ENCODE results near the gene TMEM132D.
"Not testable (repeated sequence)": the region's sequence is repeated elsewhere in the genome, so short reads cannot be mapped to it uniquely, and the experiment has no call there.

The TMEM132D gene

DNA sequence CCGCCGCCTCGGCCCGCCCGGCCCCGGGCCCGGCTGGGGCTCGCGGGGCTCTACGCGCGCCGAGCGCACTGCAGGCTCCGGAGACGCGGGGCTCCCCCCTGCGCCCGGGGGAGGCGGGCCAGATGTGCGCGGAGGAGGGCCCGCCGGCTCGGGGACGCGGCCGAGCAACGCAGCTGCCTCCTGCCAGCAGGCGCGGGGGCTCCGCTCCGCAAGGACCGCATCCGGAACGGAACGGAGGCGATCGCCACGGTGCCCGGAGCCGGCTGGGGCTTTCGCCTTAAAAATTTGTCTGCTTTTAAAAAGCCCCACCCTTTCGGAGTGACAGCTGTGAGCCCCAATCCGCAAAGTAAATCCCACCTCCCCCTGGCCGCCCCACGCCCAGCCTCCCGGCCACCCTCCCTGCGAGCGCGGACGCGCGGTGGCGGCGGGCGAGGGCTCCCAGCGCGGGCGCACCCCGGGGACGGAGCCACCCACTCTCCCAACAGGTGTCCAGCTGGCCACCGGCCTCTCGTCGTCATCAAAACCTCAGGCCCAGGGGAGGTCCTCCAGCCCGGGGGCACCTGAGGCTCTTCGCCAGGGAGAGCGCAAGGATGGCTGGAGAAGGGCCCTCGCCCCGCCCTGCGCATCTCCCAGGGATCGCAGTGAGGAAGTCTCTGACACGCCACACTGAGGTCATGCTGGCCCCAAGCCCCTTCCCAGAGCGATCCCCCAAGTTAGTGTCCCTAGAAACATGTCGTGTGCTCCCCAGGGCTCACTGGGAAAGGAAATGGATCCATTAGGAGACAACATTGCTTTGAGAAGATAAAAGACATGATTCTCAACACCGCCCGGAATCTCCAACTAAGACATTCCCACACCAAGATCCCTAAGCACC, at the start of gene TMEM132D:
Gene TMEM132D (minus strand): TSS at position 70 of the 874 bp plus-strand sequence.
- DNase-seq = no peak

DNA sequence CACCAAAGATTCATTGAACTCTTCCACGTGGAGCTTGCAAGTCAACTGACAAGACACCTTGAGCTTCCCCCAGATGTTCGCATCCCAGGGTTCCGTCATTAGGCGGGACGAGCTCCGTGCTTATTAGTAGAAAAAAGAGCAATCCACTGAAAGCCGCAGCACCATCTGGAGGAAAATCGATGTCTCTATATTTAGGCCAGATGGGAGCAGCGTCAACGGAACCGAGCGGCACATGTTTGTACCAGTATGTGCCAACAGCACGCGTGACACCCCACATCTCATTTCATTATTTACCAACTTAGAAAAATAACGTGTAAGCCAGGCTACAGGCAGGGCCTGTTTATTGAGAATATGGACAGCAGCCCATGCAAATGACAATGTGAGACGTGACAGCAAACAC, 45.8 kb upstream of the TMEM132D start:
- DNase-seq = no peak

GRCh38 chr12:129941618-129942017, 37.8 kb upstream of the TMEM132D start:
- DNase-seq = no peak

DNA sequence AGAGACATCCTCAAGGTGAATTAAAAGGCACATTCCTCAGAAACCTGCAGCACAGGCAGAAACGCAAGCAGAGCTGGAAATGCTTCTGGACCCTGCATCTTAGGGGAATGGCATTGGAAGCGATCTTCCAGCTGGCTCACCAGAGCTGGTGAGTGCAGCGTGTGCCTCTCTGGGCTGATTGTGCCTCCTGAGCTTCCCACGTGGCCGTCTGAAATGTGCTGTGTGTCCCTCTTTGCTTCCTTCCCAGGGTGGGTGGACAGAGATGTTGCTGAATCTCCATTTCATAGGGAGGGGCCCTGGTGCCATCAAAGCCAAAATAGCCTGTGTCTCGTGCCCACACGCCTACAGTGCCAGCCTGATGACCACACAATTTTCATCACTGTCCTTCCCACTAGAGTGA, 34.3 kb upstream of the TMEM132D start:
- no peak for DNase-seq

DNA sequence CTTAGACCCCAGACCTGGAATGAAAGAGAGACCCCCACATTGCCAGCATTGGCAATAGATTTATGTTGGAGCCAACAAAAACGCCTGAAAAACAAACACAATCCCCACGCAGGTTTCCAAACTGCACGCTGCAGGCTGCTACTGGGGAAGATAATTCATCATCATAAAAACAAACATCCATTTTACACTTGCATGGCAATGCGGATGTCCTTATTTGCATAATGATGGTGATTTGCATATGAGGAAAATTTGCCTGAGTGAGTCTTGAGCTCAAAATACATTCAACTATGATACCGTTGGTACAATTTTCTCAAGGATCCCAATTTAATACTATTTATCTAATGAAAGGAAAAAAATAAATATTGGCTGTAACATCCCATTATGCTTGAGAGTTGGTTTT, 33.6 kb upstream of the TMEM132D start:
- no peak for DNase-seq

DNA sequence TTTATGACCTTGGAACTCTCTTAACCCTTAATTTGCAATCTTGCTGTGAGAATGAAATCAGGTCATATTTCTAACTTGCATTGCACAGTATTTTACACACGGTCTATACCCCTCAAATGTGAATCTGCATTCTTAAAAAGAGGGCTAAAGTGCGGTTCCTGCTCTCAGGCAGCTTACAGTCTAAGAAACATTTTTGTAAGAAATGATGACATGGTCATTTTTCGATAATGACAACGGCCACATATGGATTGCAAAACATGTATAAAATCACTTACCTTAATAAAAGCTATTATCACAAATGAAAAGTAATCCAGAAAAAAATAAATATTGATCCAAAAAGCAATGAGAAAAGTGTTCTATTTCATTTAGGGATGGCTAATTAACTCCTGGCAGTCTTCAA, 24.8 kb upstream of the TMEM132D start:
- DNase-seq = no peak

DNA sequence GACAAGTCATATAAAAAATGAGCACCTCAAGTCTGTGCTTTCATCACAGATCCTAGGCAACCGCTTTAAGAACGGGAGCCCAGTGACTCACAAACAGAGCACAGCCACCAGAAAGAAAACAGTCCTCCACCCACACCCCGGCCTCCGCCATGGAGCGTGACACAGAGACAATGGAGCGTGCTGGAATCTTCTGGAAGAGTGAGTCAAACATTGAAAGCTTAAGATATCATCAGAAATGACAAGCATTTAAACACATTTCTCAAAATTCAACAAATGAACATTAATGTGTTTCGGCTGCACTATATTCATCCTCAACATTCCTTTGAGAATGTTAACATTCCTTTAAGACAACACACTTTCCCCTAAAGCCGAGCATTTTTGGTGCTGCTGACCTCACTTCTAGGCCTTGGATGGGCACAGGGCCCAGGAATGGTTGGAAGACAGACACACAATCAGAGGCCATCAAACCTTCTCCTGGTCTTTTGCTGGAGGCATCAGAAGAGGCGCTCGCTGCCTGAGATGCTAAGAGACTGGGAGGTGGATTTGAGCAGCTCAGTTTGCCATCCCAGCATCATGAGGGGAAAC, 23.6 kb upstream of the TMEM132D start:
- no peak for DNase-seq

GRCh38 chr12:129911428-129912049, 7.7 kb upstream of the TMEM132D start:
- DNase-seq = no peak

GRCh38 chr12:129909051-129910020, 5.5 kb upstream of the TMEM132D start:
- DNase-seq = no peak

GRCh38 chr12:129903092-129903945, 506 bp downstream of the TMEM132D start:
- DNase-seq = no peak

DNA sequence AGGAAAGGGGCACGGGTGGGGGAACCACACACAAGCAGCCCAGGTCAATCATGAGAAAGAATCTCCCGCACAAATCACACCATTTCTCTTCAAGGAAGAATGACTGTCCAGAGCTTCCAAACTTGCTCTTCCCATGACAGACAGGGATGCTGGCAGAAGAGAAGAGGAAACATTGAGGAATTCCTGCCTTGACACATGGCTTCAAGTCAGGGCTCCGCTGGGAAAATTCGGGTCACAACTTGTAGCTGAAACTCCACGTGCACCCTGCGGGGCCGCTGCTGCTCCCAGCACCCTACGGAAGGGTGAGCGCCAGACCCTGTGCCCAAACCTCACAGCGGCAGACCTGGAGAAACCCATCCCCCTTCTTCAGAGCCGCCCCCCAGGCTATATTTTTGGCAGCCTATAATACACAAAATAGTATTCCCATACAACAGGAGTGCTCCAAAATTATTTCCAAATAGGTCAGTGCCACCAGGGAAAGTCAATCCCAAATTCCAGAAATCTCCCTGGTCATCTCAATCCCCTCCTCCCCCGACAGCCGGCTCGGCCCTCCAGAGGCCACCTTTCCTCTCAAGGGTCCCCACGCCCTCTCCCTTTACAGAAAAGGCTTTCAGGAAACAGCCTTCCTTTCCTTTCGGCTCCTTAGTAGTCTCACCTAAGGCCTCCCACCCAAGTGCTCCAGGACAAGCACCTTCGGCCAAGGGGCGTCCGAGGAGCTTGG, 1.3 kb downstream of the TMEM132D start:
- DNase-seq = no peak

GRCh38 chr12:129901254-129901653, 2.6 kb downstream of the TMEM132D start:
- no peak for DNase-seq

- no peak for DNase-seq
Measured at GRCh38 chr12:129900306-129900705, 3.5 kb downstream of the TMEM132D start.

- not testable (repeated sequence) for DNase-seq
Measured at GRCh38 chr12:129899045-129899444, 4.8 kb downstream of the TMEM132D start.

DNA sequence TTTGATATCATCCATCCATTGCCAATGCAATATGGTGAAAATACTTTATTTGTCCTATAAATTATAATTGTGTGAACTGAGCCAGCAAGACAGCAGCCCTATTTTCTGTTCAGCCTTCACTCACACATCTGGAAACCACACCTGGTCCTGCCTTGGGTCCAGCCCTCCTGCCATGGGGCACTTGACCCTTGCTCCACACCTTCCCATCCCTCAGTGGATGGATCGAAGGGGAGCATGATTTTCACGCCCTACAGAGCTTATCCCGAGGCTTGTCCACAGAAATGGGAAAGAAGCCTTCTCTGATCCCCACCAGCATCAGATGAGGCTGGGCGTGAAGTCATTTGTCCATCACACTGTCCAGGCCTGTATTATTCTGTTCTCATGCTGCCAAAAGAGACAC, 10.1 kb downstream of the TMEM132D start:
- DNase-seq = no peak

- DNase-seq = no peak
Measured at GRCh38 chr12:129887101-129887500, 16.7 kb downstream of the TMEM132D start.

- DNase-seq = no peak
Measured at GRCh38 chr12:129886541-129886940, 17.3 kb downstream of the TMEM132D start.

DNA sequence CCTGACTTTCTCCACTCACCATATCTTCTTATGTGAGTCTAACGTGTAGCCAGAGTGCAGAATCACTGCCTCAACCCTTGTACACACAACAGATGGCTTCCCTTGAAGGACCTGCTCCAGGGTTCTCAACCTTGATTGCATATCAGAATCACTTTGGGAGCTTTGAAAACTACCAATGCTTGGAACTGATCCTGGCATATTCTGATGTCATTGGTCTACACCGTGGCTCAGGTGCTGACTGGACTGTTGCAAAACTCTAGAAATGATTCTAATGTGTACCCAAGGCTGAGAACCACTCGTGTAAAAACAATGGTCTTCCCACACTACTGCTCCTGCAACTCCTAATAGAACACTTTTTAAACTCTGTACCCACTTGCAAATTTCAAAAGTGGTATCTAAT, 18.5 kb downstream of the TMEM132D start:
- DNase-seq = no peak

GRCh38 chr12:129877411-129877810, 26.4 kb downstream of the TMEM132D start:
- no peak for DNase-seq

GRCh38 chr12:129873833-129874208, 30.0 kb downstream of the TMEM132D start:
- DNase-seq = no peak

All from GF-D8 (cell line).